Measurements from ENCODE around the gene MEX3A. TPM values are rescaled to one million over a fixed set of nuclear protein-coding genes. Genes with fewer than 3 reads are reported as not detected.

MEX3A gene
- total and polyA plus RNA-seq, 2 of the 8 experiments (the other 6 are each of a cell fraction or from before 2014, with no cell fraction given): 34.1 to 52.4 TPM

- TF ChIP-seq CEBPB (IDR thresholded peaks at IDR 0.05; ENCODE audit: low read depth, low read length) (no peak), PHF8 (conservative IDR thresholded peaks at IDR 0.05; ENCODE audit: low read depth, low read length) (no peak)
These were observed 46.0 kb upstream of the MEX3A start (continued) for GRCh38 chr1:156128308-156128653.

Data from H1 (cell line).